Measurements from ENCODE around the gene HECTD1.

DNA sequence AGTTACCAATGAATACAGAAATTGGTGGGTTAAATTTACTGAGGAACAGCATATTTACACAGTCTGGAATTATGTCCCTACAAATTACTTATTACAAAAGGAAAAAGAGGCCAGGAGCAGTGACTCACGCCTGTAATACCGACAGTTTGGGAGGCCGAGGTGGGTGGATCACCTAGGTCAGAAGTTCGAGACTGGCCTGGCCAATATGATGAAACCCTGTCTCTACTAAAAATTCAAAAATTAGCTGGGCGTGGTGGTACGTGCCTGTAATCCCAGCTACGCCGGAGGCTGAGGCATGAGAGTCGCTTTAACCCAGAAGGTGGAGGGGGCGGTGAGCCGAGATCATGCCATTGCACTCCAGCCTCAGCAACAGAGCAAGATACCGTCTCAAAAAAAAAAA lies 52.6 kb downstream of the HECTD1 start:
- no peak for TF ChIP-seq POLR2A (IDR thresholded peaks at IDR 0.05; ENCODE audit: low read length)
- no peak for TF ChIP-seq GATA1 (IDR thresholded peaks at IDR 0.05; ENCODE audit: low read depth, low read length)
